ENCODE data around the gene ADAM15. TPM values are rescaled to one million over a fixed set of nuclear protein-coding genes. Genes with fewer than 3 reads are reported as not detected.

ADAM15 gene
- total RNA-seq, 1 experiment from 2014 or later: 51.8 TPM

DNA sequence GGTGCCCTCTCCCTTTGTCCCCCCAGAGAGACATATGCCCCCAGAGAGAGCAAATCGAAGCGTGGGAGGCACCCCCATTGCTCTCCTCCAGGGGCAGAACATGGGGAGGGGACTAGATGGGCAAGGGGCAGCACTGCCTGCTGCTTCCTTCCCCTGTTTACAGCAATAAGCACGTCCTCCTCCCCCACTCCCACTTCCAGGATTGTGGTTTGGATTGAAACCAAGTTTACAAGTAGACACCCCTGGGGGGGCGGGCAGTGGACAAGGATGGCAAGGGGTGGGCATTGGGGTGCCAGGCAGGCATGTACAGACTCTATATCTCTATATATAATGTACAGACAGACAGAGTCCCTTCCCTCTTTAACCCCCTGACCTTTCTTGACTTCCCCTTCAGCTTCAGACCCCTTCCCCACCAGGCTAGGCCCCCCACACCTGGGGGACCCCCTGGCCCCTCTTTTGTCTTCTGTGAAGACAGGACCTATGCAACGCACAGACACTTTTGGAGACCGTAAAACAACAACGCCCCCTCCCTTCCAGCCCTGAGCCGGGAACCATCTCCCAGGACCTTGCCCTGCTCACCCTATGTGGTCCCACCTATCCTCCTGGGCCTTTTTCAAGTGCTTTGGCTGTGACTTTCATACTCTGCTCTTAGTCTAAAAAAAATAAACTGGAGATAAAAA is 35.9 kb downstream of the ADAM15 start:
- DNase-seq (ENCODE audit: low spot score): no peak

DNA sequence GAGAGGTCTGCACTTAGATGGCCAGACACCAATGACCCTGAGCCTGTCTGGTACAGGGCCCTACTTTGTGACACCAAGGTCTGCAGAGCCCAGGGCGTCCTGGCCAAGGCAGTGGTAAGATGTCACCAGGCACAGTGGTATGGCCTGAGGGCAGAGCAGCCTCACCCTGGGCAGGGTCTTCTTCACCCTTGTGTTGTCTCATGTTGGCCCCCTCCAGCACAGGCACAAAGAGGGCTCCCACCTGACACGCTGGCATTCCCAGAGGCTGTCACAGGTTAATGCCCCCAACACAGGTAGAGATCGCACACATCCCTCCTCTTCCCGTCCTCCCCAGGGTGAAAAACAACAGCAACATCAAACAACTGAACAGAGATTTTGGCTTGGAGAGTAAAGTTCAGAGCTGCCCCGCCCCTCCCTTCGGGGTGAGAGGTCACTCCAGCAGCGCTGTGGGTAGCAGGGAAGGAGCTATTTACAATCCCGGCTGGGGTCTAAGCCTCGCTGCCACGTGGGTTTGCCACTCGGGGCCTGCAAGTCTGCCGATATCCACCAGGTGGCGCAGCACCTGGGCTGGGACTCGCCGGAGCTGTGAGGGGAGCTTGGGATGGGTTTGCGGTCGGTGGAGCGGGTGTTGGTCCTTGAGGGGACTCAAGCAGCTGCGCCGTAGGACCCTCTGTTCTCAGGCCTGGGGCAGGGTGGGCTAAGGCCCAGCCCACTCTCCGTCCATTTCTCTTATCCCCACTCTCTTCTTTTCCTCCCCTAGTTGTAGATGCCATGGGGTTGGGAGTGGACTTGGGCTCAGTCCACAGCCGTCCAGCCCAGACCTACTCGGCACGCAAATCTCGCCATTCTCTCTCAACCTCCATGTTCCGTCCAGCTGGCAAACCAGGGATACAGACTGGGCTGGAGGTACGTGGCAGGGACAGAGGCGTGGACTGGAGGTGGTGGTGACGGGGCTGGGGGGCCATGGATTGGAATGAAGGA is 40.2 kb downstream of the ADAM15 start:
- peak; percentile 54 for DNase-seq (ENCODE audit: low spot score)

DNA sequence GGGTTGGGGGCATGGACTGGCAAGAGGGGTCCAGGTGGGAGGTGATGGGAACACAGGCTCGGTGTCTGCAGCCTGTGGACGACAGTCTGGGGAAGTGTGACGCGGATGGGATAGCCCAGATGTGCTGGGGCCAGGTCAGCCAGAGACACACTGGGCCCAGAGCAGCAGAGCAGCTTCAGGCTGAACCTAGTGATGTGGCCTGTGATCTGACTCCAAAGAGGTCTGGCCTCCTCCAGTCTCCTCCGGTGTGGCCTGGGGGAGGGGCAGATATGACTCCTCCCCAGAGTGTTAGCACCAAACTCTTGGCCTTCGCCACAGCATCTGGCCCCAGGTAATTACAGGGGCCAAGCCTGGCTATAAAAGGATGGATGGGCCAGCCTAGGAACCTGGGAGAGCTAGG is 41.0 kb downstream of the ADAM15 start:
- no peak for DNase-seq (ENCODE audit: low spot score)

DNA sequence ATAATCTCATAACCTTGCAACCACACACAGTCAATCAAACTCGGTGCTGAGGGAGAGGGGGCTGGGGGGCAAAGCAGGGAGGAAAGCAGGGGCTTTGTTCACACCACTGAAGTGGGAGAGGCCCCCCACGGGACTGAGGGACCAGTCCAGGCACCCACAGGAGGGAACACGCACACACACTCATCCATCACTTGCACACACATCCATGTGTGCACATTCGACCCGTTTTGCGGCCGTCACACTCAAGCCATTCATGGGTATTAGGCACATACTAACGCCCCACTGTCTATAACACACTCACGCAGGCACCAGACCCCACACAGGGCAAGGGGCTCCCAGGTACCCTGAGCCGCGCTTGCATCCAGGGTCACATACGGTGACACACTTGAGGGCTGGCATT is 41.5 kb downstream of the ADAM15 start:
- DNase-seq (ENCODE audit: low spot score): no peak

DNA sequence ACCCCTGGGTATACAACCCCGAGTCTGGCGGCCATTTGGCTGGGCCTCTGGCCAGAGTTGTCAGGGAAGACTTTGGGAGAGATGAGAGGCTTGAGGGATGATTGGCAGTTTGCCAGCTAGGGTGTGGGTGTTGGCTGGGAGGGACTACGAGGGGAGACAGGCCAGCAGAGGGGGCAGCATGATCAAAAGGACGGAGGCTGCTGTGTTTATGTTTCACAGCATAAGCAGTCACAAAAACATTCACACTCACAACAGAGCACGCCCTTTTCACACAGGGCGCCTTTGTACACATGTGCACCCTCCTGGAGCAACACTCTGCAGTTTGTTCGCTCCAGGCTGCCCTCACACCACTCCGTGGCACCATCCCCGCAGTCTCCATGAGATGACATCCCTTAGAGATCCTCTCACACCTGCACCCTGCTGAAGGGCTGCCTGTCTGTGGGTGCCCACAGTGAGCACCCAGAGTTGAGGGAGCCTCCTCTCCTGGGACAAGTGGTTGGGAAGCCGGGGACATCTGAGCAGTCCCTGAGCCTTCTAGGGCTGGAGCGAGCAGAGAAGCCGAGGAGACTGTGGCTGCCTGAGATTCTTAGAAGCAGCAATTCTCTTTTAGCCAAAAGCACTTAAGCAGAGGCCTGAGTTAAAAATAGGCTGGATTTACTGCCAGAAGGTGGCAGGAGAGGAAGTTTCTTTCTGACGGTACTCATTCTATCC is 43.0 kb downstream of the ADAM15 start:
- DNase-seq (ENCODE audit: low spot score): no peak

DNA sequence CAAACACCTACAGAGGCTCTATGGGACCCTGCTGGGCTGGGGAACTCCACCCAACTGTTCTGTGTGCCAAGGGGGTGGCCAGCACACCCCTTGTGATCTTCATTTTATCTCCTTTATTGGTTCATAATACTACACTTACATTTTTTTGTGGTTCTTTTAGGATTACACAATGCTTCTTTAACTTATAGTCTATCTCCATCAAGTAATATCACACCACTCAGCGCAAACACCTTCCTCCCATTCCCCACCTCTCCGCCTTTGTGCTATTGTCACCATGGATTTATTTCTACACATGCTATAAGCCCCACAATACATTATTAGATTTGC is 43.5 kb downstream of the ADAM15 start:
- DNase-seq (ENCODE audit: low spot score): no peak

DNA sequence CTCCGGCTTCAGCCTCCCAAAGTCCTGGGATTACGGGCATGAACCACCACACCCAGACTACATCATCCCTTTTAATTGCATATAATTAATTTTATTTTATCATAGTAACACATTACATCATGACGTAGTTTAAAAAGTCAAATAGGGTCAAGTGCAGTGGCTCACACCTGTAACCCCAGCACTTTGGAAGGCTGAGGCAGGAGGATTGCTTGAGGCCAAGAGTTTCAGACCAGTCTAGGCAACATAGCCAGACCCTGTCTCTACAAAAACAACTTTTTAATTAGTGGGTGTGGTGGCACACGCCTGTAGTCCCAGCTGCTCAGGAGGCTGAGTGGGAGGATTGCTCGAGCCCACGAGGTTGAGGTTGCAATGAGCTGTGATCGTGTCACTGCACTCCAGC is 48.2 kb downstream of the ADAM15 start:
- no peak for DNase-seq (ENCODE audit: low spot score)

DNA sequence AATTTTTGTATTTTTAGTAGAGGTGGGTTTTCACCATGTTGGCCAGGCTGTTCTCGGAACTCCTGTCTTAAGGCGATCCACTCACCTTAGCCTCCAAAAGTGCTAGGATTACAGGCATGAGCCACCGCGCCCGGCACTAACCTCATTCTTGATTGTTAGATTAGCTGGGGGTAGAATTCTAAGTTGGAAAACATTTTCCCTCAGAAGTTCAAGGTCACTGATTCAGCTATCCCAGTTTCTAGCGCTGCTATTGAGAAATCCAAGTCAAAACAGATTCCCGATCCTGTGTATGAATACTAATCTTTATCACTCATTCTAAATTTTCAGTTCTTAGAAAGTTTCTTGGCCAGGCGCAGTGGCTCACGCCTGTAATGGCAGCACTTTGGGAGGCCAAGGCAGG is 52.2 kb downstream of the ADAM15 start:
- DNase-seq (ENCODE audit: low spot score): no peak

DNA sequence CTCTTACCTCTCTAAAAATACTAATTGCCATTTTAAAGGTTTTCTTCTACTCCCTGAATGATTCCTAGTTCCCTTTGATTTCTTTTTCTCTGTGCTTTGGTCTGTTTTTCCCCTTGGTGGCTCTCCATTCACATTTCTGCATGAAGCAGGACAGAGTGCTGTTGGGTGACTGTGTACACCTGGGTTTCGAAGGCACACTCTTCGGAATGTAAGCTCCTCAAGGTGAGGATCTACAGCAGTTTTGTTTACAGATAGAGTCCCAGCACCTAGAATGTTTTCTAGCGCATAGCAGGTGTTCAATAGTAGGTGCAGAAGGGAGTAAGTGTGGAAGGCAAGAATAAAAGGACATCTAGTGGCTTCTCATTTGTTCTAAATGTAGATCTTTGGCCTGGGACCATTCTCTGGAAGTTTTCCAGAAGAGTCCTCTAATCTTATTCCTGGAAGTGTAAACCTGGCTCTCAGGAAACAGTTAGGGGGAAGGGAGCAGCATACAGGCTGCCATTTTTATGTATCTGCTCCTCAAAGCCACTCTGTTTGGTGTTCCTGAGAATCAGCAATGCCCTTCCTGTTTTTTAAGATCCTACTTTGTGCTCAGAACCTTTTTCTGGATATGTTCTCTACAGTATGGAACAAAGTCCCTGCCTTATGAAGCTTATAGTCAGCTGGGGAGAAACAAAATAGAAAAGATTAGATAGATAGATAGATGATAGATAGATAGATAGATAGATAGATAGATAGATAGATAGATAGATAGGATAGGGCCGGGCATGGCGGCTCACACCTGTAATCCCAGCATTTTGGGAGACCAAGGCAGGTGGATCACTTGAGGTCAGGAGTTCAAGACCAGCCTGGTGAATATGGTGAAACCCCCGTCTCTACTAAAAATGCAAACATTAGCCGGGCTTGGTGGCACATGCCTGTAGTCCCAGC is 53.8 kb downstream of the ADAM15 start:
- no peak for DNase-seq (ENCODE audit: low spot score)

DNA sequence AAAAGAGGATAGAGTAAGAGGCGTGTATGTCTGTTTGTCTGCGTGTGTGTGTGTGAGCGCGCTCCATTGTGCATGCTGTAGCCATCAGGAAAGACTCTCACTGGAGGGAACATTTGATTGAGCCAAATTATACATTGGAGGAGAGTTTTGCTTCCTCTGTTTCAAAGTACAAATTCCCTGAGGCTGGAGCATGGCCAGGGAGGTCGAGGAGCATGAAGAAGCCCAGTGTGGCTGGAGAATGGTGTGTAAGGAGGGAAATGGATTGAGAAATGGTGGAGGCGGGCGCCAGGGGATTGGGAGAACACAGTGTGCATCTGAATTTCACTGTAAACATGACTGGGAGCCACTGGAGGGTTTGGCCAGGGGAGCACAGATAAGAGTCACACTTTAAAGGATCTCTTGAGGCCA is 54.5 kb downstream of the ADAM15 start:
- no peak for DNase-seq (ENCODE audit: low spot score)

DNA sequence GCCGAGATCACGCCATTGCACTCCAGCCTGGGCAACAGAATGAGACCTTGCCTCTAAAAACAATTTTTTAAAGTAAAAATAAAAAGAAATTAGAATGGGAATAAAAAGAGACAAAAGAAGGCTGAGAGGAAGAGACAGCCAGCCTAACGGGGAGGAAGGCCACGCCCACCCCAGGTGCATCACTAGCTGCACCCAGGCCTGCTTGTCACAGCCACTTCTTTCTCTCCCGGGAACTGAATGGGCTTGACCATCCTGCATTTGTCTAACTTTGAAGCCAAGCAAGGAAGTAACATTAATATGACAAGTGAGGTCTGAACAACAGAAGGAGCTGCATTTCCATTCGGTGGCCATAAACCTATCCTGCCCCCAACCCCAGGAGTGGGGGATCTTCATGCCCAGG is 55.7 kb downstream of the ADAM15 start:
- DNase-seq (ENCODE audit: low spot score): no peak

DNA sequence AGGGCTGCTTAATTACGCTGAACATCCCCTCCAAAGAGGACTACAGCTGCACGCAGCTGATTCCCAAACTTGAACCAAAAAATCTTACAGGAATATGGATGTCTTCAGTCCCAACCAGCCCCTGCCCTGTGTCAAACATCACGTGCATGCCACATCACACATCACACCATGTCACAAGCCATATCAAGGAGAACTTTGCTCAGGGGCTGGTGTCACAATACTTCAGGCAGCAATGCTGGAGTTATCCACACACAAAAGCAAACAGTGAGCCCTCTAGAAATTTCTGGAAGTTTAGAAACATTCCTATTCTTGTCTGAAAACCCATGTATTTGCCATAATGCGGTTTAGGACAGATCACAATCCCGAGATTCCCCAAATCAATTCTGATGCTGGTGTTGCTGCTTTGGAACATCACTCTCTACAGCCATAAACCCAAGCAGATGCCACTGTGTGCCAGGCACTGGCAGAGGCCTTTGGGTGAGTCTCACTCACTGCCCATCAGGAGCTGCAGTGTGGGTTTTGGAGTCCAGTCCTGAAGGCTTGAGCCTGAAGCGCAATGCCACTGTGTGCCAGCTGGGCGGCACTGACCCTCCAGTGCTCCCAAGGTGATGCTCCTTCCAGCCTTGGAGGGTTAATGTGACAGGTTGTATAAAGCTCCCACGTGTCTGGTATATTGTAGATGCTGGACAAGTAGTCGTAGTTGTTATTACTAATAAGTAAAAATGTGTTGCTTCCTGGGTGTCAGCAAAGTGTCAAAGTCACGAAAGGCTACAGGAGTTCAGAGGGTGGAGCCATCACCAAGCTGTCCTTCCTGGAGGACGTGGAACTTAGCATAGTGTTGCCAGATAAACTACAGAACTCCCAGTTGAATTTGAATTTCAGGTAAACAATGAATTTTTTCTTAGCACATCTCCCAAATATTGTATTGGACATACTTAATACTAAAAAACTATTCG is 56.5 kb downstream of the ADAM15 start:
- DNase-seq (ENCODE audit: low spot score): no peak

DNA sequence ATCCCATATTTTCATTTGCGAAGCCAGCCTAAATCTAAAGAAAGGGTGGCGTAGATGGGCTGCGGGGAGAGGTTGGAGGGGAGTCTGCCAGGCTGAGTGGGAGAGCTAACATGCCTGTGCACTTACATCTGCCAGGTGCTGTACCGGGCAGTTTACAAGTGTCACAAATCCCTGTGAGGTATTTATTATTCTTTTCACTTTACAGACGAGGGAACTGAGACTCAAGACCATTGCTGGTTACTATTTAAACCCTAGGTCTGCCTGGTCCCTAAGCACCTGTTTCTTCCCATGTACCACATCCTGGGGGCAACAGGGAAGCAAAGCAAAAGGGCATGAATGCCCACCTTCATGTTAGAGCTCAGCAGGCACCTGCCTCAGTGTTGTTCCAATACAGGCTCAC is 57.2 kb downstream of the ADAM15 start:
- DNase-seq (ENCODE audit: low spot score): no peak

DNA sequence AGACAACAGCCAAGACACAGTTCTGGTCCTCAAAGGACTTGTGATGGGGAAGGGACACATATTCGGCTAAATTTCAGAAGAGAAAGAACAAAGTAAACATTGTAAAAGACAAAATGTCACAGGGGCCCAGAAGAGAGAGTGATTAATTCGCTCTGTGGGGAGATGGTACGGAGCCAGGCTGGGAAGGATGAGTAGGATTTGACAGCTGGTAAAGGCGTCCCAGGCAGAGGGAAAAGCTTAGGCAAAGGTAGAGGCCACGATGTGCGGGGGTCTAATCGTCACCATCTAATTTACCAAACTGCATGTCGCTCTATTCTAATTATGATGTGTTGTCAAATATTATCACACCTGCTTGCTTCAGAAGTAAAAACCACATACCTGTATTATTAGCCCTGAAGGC is 59.3 kb downstream of the ADAM15 start:
- DNase-seq (ENCODE audit: low spot score): no peak

DNA sequence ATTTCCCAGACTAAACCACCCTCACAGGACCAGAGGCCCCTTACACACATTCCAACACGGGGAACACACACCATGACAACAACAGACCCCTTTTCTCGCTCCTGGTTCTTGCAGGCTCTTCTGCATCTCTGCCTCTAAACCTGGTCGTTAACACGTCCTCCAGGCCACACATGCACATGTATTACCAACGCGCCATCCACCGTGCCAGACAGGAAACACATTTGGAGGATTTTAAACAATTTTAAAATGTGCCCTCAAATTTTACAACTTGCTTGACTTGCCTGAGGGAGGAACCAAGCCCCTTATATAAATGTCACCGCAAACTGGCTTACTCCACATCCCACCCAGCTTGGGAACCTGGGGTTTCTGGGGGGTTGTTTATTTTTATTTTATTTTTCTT is 59.7 kb downstream of the ADAM15 start:
- no peak for DNase-seq (ENCODE audit: low spot score)

Other genes starting within 250 kb of the ADAM15 start
- gene KCNN3, start 181.0 kb upstream of the ADAM15 start, total RNA-seq (2014; rRNA removed; shearing (Covaris generic)): 0.06 and 0.41 TPM in 2 replicates
- gene PMVK, start 114.6 kb upstream of the ADAM15 start, total RNA-seq (2014; rRNA removed; shearing (Covaris generic)): 1.2 and 7.9 TPM in 2 replicates
- 22.8 and 31.2 TPM in 2 replicates for gene PBXIP1, start 95.2 kb upstream of the ADAM15 start, total RNA-seq (2014; rRNA removed; shearing (Covaris generic))
- 18.0 TPM in 2 replicates for gene PYGO2, start 89.5 kb upstream of the ADAM15 start, total RNA-seq (2014; rRNA removed; shearing (Covaris generic))
- 163 and 170 TPM in 2 replicates for gene SHC1, start 80.6 kb upstream of the ADAM15 start, total RNA-seq (2014; rRNA removed; shearing (Covaris generic))
- 170 and 248 TPM in 2 replicates for gene CKS1B, start 76.6 kb upstream of the ADAM15 start, total RNA-seq (2014; rRNA removed; shearing (Covaris generic))
- 31.4 and 37.9 TPM in 2 replicates for gene FLAD1, start 68.0 kb upstream of the ADAM15 start, total RNA-seq (2014; rRNA removed; shearing (Covaris generic))
- not detected in 2 replicates for gene LENEP, start 57.7 kb upstream of the ADAM15 start, total RNA-seq (2014; rRNA removed; shearing (Covaris generic))
- 8.3 and 10.6 TPM in 2 replicates for gene ZBTB7B, start 48.5 kb upstream of the ADAM15 start, total RNA-seq (2014; rRNA removed; shearing (Covaris generic))
- not detected in 2 replicates for gene DCST2, start 17.5 kb upstream of the ADAM15 start, total RNA-seq (2014; rRNA removed; shearing (Covaris generic))
- not detected in 2 replicates for gene DCST1, start 17.5 kb upstream of the ADAM15 start, total RNA-seq (2014; rRNA removed; shearing (Covaris generic))
- gene EFNA4, start 12.4 kb downstream of the ADAM15 start, total RNA-seq (2014; rRNA removed; shearing (Covaris generic)): 24.4 and 26.9 TPM in 2 replicates
- 7.5 and 9.5 TPM in 2 replicates for gene EFNA3, start 27.5 kb downstream of the ADAM15 start, total RNA-seq (2014; rRNA removed; shearing (Covaris generic))
- 14.6 and 28.0 TPM in 2 replicates for gene EFNA1, start 76.6 kb downstream of the ADAM15 start, total RNA-seq (2014; rRNA removed; shearing (Covaris generic))
- 35.8 and 40.5 TPM in 2 replicates for gene SLC50A1, start 84.5 kb downstream of the ADAM15 start, total RNA-seq (2014; rRNA removed; shearing (Covaris generic))
- gene DPM3, start 89.2 kb downstream of the ADAM15 start, total RNA-seq (2014; rRNA removed; shearing (Covaris generic)): 53.2 and 72.4 TPM in 2 replicates
- gene KRTCAP2, start 122.0 kb downstream of the ADAM15 start, total RNA-seq (2014; rRNA removed; shearing (Covaris generic)): 128 and 140 TPM in 2 replicates
- 0.37 and 1.1 TPM in 2 replicates for gene TRIM46, start 122.5 kb downstream of the ADAM15 start, total RNA-seq (2014; rRNA removed; shearing (Covaris generic))
- gene THBS3, start 156.6 kb downstream of the ADAM15 start, total RNA-seq (2014; rRNA removed; shearing (Covaris generic)): 2.8 and 3.9 TPM in 2 replicates
- gene MTX1, start 157.4 kb downstream of the ADAM15 start, total RNA-seq (2014; rRNA removed; shearing (Covaris generic)): 79.5 and 82.1 TPM in 2 replicates
- gene ENTREP3, start 204.2 kb downstream of the ADAM15 start, total RNA-seq (2014; rRNA removed; shearing (Covaris generic)): 5.7 and 11.0 TPM in 2 replicates
- gene SCAMP3, start 211.0 kb downstream of the ADAM15 start, total RNA-seq (2014; rRNA removed; shearing (Covaris generic)): 72.7 and 133 TPM in 2 replicates
- gene CLK2, start 222.2 kb downstream of the ADAM15 start, total RNA-seq (2014; rRNA removed; shearing (Covaris generic)): 13.7 and 14.6 TPM in 2 replicates
- 0.52 TPM in 1 of 2 replicates, not detected in the other for gene HCN3, start 226.1 kb downstream of the ADAM15 start, total RNA-seq (2014; rRNA removed; shearing (Covaris generic))

Data from H4 (cell line).